HEK293 (cell line): ENCODE measurements around the gene RAI14.

Source experiments
- CTCF ChIP-seq: fragments of 450-650 bp; formaldehyde crosslinking; IDR thresholded peaks from 2 replicates; pipeline ENCODE4 v1.5.1; 2016; ENCODE audit warnings: missing biosample characterization, missing genetic modification characterization
- KLF10 ChIP-seq: fragments of 450-650 bp; IDR thresholded peaks from 2 replicates; pipeline ENCODE4 v1.5.1; 2018; ENCODE audit warnings: missing biosample characterization, mild to moderate bottlenecking, missing genetic modification characterization
- OSR2 ChIP-seq: fragments of 450-650 bp; formaldehyde crosslinking; IDR thresholded peaks from 2 replicates; pipeline ENCODE4 v1.5.1; 2016; ENCODE audit warnings: missing biosample characterization, missing genetic modification characterization
- REST ChIP-seq: fragments of 450-650 bp; formaldehyde crosslinking; IDR thresholded peaks from 2 replicates; pipeline ENCODE4 v1.5.1; 2016; ENCODE audit warnings: missing biosample characterization, missing genetic modification characterization
- SP3 ChIP-seq: fragments of 450-650 bp; formaldehyde crosslinking; IDR thresholded peaks from 2 replicates; pipeline ENCODE4 v1.5.1; 2016; ENCODE audit warnings: missing biosample characterization, missing genetic modification characterization
- SP7 ChIP-seq: fragments of 450-650 bp; formaldehyde crosslinking; IDR thresholded peaks from 2 replicates; pipeline ENCODE4 v1.5.1; 2016; ENCODE audit warnings: missing biosample characterization, missing genetic modification characterization
- YY2 ChIP-seq: fragments of 450-650 bp; formaldehyde crosslinking; IDR thresholded peaks from 2 replicates; pipeline ENCODE4 v1.5.1; 2016; ENCODE audit warnings: missing biosample characterization, missing genetic modification characterization
- ZNF174 ChIP-seq: fragments of 450-650 bp; formaldehyde crosslinking; IDR thresholded peaks from 2 replicates; pipeline ENCODE4 v1.5.0; 2017; ENCODE audit warnings: missing biosample characterization, mild to moderate bottlenecking, missing genetic modification characterization
- ZNF274 ChIP-seq, 2 experiments: fragments of 200-500 bp in 1 of 2; fragments of 450-650 bp in 1 of 2; sonication (Bioruptor generic) in 1 of 2; formaldehyde crosslinking in 1 of 2; IDR thresholded peaks; 2 replicates each; pipeline versions ENCODE4 v1.5.1 to v1.6.1; 2014 to 2016; ENCODE audit warnings: borderline replicate concordance in 1 of 2, inconsistent platforms in 1 of 2, low read length in 1 of 2, missing biosample characterization in 1 of 2, missing genetic modification characterization in 1 of 2
- ZNF514 ChIP-seq: fragments of 450-650 bp; formaldehyde crosslinking; IDR thresholded peaks from 2 replicates; pipeline ENCODE4 v1.5.1; 2016; ENCODE audit warnings: missing biosample characterization, missing genetic modification characterization

GRCh38 chr5:34787035-34787434 lies 130.9 kb downstream of the RAI14 start:
- no peak for TF ChIP-seq OSR2 (tag by site-specific recombination)
- no peak for TF ChIP-seq CTCF (tag by site-specific recombination)
- no peak for TF ChIP-seq KLF10 (tag by site-specific recombination)
- no peak for TF ChIP-seq ZNF274 (IDR thresholded peaks at IDR 0.05; ENCODE audit: low read length)
- no peak for TF ChIP-seq ZNF274 (tag by site-specific recombination; IDR thresholded peaks at IDR 0.05; ENCODE audit: borderline replicate concordance)
- TF ChIP-seq REST (tag by site-specific recombination): no peak
- no peak for TF ChIP-seq SP3 (tag by site-specific recombination)
- no peak for TF ChIP-seq SP7 (tag by site-specific recombination)
- TF ChIP-seq YY2: no peak
- no peak for TF ChIP-seq ZNF174 (tag by site-specific recombination)
- TF ChIP-seq ZNF514 (tag by site-specific recombination): no peak
